ENCODE data around the gene TMEM178B. TPM values are rescaled to one million over a fixed set of nuclear protein-coding genes. Genes with fewer than 3 reads are reported as not detected.

Gene TMEM178B
- total RNA-seq, 4 donors from 2014 or later, result 0.15 to 1.2 (median 0.58) TPM

DNA sequence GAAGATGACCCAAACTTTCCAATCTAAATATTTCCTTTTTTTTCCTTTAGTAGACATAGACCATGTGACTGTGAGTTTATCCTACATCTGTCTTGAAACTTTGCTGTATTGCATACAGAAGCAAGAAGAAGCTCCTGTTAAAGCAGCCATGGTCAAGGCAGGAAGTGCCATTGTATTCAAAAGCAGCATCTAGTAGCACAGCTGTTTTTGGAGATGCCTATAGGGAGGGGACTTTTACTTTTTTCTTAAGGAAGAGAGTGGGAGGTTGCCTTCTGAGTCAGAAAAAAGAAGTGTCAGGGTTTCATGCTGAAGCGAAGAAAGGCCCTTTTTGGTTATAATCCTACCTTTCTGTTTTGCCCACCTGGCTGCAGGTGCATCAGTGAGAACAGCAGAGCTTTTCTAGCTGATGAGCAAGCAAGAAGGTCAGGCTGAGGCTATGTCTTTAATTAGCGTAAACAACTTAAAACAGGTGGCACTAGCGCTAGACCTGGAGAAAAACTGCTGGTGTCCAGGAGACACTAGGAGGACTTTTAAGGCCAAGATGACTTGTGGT lies 243.2 kb downstream of the TMEM178B start:
- DNase-seq (ENCODE audit: low spot score in 2 of 2), result no peak
- no peak for TF ChIP-seq POLR2A (IDR thresholded peaks at IDR 0.05)
- TF ChIP-seq, protein P1, sequence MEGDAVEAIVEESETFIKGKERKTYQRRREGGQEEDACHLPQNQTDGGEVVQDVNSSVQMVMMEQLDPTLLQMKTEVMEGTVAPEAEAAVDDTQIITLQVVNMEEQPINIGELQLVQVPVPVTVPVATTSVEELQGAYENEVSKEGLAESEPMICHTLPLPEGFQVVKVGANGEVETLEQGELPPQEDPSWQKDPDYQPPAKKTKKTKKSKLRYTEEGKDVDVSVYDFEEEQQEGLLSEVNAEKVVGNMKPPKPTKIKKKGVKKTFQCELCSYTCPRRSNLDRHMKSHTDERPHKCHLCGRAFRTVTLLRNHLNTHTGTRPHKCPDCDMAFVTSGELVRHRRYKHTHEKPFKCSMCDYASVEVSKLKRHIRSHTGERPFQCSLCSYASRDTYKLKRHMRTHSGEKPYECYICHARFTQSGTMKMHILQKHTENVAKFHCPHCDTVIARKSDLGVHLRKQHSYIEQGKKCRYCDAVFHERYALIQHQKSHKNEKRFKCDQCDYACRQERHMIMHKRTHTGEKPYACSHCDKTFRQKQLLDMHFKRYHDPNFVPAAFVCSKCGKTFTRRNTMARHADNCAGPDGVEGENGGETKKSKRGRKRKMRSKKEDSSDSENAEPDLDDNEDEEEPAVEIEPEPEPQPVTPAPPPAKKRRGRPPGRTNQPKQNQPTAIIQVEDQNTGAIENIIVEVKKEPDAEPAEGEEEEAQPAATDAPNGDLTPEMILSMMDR (IDR thresholded peaks at IDR 0.05), result no peak
- intact Hi-C loops (cut with DNase I; ENCODE audit: low total_unique reads), result no loop called here
- H3K4me3 ChIP-seq (ENCODE audit: low read depth, poor library complexity, severe bottlenecking), result no peak overlapping the region
- WGBS, 2 donors, result 82 to 83% methylated on average over 3 of the region's 3 CpGs

DNA sequence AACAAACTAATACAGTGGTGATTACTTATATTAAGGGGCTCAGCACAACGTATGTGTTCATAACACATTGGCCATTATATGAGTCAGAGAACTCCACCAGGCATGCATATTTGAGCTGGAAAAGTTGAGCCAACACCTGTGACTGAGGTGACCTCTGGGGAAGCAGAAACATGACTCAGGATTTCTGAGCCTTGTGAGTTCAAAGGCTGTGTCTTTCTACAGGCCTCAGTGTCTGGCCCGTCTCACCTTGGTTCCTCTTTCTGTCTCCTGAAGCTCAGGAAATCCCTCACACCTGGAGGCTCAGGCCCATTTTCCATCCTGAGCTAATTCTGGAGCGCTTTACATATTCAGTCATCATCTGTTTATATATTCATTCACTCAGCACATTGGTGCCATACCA lies 246.4 kb downstream of the TMEM178B start:
- intact Hi-C loops (cut with DNase I; ENCODE audit: low total_unique reads), result no loop called here
- H3K4me3 ChIP-seq (ENCODE audit: low read depth, poor library complexity, severe bottlenecking), result no peak overlapping the region
- 81 to 84% methylated on average over 3 of the region's 3 CpGs for WGBS, 2 donors
- no peak for DNase-seq (ENCODE audit: low spot score in 2 of 2)
- TF ChIP-seq POLR2A (IDR thresholded peaks at IDR 0.05), result no peak
- TF ChIP-seq, protein P1 (IDR thresholded peaks at IDR 0.05), result no peak

DNA sequence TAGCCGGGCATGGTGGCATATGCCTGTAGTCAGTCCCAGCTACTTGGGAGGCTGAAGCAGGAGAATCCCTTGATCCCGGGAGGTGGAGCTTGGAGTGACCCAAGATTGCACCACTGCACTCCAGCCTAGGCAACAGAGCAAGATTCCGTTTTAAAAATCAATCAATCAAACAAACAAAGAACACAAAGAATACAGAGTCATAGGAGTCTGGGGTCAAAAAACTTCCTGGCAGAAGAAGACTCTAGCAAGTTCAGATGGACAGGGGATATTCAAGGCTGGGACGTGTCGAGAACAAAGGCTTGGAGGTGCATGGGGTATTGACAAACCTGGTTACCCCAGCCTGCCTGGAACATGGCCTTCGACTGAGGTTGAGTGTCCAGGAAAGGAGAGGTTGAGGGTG lies 248.5 kb downstream of the TMEM178B start:
- no peak for DNase-seq (ENCODE audit: low spot score in 2 of 2)
- H3K4me3 ChIP-seq (ENCODE audit: low read depth, poor library complexity, severe bottlenecking), result no peak overlapping the region
- TF ChIP-seq, protein P1 (IDR thresholded peaks at IDR 0.05), result no peak
- no peak for TF ChIP-seq POLR2A (IDR thresholded peaks at IDR 0.05)
- 84 to 85% methylated on average over 6 of the region's 6 CpGs for WGBS, 2 donors
- intact Hi-C loops (cut with DNase I; ENCODE audit: low total_unique reads), result no loop called here

DNA sequence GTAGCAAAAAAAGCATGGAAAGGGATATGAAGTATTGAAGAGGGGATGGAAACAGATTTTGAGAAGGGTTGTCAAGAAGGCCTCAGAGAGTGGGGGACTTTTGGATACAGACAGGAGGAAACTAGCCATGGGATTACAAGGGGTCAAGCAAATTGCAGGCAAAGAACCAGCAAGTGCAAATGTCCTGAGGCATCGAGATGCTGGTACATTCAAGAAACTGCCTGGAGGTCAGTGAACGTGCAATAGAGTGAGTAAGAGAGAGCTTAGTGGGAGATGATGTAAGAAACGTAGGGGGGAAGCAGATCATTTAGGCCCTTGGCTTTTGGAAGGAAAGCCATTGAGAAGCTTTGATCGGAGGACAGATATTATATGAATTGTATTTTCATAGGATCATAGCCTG lies 250.0 kb downstream of the TMEM178B start:
- no peak overlapping the region for H3K4me3 ChIP-seq (ENCODE audit: low read depth, poor library complexity, severe bottlenecking)
- TF ChIP-seq, protein P1 (IDR thresholded peaks at IDR 0.05), result no peak
- TF ChIP-seq POLR2A (IDR thresholded peaks at IDR 0.05), result no peak
- intact Hi-C loops (cut with DNase I; ENCODE audit: low total_unique reads), result no loop called here

DNA sequence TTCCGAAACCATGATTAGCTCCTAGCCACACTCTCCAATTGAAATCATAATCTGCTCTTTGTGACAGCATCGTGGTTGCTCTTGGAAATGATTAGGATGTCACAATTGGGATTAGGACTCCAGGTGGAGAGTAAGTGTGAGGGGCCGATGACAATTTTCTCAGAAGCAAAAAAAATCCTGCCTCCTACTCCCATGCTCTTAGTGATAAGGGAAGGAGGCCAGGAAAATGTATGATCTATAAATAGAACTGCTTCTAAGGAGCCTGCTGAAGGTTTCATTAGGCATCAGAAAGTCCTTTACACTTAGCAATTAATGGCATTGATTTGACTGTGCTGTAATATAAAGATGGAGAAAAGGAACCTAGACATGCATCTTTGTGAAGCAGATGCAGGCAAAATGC lies 251.0 kb downstream of the TMEM178B start:
- 56 to 61% methylated on average over 3 of the region's 3 CpGs for WGBS, 2 donors
- intact Hi-C loops (cut with DNase I; ENCODE audit: low total_unique reads), result no loop called here
- DNase-seq (ENCODE audit: low spot score in 2 of 2), result no peak
- H3K4me3 ChIP-seq (ENCODE audit: low read depth, poor library complexity, severe bottlenecking), result no peak overlapping the region
- TF ChIP-seq, protein P1 (IDR thresholded peaks at IDR 0.05), result no peak
- TF ChIP-seq POLR2A (IDR thresholded peaks at IDR 0.05), result no peak

More for the DNA sequence above, 250.0 kb downstream of the TMEM178B start:
- no peak for DNase-seq (ENCODE audit: low spot score in 2 of 2)
- WGBS, 2 donors, result 82 to 85% methylated on average over 4 of the region's 4 CpGs

DNA sequence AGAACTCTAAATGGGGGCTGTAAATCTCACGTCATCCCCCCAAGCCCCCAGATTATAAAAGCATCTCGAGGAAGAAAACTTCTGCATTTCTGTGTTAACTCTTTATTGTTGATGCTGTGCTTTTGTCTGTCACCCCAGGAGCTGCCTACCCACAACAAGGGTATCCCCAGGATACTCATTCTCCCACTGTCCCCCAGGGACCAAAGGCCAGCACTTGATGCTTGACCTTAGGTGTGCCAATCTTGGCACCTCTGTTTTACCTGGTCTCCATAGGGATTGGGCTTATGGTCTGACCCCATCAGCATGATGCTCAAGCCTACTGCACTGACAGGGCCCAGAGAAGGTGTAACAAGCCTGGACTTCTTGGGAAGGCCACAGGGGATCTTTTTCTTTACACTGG lies 251.4 kb downstream of the TMEM178B start:
- intact Hi-C loops (cut with DNase I; ENCODE audit: low total_unique reads), result no loop called here
- no peak overlapping the region for H3K4me3 ChIP-seq (ENCODE audit: low read depth, poor library complexity, severe bottlenecking)
- DNase-seq (ENCODE audit: low spot score in 2 of 2), result no peak
- WGBS, 2 donors, result 29 to 30% methylated on average over 2 of the region's 2 CpGs
- no peak for TF ChIP-seq POLR2A (IDR thresholded peaks at IDR 0.05)
- TF ChIP-seq, protein P1 (IDR thresholded peaks at IDR 0.05), result no peak

Data from lower leg skin (tissue), 4 donors.